Gastroesophageal sphincter (tissue), 3 donors: ENCODE measurements around the gene PITPNM2.

Source experiments
- EP300 ChIP-seq: sonication (generic); formaldehyde crosslinking; IDR thresholded peaks from one replicate; pipeline ENCODE4 v1.6.1; 2017; ENCODE audit warnings: antibody characterized with exemption, mild to moderate bottlenecking
- POLR2A ChIP-seq, 2 donors: fragments of 450-650 bp; IDR thresholded peaks; one replicate each; pipeline ENCODE4 v1.6.1; 2017; ENCODE audit warnings: antibody characterized with exemption in 2 of 2, mild to moderate bottlenecking in 2 of 2, moderate library complexity in 1 of 2
- POLR2AphosphoS5 ChIP-seq: sonication (generic); formaldehyde crosslinking; IDR thresholded peaks from one replicate; pipeline ENCODE4 v1.6.1; 2017; ENCODE audit warnings: antibody characterized with exemption
- TF ChIP-seq, protein P1 (sequence below), 4 experiments: fragments of 200-600 bp in 2 of 4; fragments of 450-650 bp in 2 of 4; sonication (generic) in 1 of 4; IDR thresholded peaks; one replicate each; pipeline ENCODE4 v1.5.1; 2017 to 2019; ENCODE audit warnings: antibody characterized with exemption in 4 of 4, mild to moderate bottlenecking in 2 of 4, moderate library complexity in 2 of 4

DNA sequence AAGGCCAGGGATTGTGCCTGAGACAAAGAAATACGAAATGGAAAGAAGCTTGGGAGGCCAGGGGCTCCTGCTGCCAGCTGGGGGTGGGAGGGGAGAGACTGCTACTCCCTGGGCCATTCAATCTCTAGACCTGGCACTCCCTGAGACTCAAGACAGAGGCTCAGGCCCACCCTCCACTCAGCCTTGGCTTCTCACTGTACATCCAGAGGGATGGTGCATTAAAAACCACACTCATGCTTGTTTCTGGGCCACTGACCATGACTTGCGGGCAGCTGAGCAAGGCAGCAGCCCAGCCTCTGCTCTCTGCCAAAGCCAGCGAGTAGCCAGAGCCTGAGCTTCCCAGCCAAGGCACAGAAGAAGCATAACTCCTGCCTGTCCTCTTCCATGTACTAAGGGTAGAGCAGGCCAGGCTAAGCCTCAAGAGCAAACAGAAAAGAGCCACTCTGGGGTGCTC is 41.5 kb downstream of the PITPNM2 start:
- TF ChIP-seq, protein P1, sequence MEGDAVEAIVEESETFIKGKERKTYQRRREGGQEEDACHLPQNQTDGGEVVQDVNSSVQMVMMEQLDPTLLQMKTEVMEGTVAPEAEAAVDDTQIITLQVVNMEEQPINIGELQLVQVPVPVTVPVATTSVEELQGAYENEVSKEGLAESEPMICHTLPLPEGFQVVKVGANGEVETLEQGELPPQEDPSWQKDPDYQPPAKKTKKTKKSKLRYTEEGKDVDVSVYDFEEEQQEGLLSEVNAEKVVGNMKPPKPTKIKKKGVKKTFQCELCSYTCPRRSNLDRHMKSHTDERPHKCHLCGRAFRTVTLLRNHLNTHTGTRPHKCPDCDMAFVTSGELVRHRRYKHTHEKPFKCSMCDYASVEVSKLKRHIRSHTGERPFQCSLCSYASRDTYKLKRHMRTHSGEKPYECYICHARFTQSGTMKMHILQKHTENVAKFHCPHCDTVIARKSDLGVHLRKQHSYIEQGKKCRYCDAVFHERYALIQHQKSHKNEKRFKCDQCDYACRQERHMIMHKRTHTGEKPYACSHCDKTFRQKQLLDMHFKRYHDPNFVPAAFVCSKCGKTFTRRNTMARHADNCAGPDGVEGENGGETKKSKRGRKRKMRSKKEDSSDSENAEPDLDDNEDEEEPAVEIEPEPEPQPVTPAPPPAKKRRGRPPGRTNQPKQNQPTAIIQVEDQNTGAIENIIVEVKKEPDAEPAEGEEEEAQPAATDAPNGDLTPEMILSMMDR (IDR thresholded peaks at IDR 0.05), result no peak
- no peak for TF ChIP-seq EP300
- no peak for TF ChIP-seq POLR2A (IDR thresholded peaks at IDR 0.05)
- TF ChIP-seq POLR2AphosphoS5, result no peak
